ENCODE measurements around the gene SYNM. TPM values are rescaled to one million over a fixed set of nuclear protein-coding genes. Genes with fewer than 3 reads are reported as not detected.
A peak's percentile ranks its signal among the peaks of the same experiment; 100 is the strongest.

Gene SYNM
- total RNA-seq, 2 donors from 2014 or later = 5.7 to 8.2 TPM

DNA sequence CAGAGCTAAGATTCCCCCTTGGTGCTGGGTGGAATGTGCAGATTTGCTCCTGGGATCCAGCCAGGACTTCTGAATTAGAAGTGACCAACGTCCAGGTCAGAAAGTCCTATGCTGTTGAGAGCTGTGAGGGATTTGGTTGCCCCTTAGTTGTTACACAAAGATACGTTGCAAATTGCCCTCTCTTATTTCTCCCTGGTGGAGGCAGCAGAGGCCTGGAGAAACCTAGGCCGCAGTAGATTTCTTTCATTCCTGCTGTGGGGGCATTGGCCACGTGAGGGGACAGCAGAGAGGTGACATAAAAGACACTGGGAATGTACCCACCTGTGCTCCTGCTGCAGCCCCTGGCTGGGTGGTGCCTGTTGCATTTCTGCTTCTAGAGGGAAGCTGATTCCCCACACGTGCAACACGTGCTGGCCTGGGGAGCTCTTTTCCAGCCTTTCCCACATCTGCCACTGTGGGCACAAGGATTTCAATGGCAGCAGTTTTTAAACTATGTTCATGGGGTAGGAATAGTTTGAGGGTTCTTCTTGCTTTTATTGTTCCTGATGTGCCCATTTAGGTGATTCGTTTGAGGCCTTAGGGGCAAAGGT is 65.7 kb downstream of the SYNM start:
- ATAC-seq (no peak), DNase-seq (no peak)
- TF ChIP-seq POLR2A (IDR thresholded peaks at IDR 0.05) = no peak
- TF ChIP-seq, protein P1, sequence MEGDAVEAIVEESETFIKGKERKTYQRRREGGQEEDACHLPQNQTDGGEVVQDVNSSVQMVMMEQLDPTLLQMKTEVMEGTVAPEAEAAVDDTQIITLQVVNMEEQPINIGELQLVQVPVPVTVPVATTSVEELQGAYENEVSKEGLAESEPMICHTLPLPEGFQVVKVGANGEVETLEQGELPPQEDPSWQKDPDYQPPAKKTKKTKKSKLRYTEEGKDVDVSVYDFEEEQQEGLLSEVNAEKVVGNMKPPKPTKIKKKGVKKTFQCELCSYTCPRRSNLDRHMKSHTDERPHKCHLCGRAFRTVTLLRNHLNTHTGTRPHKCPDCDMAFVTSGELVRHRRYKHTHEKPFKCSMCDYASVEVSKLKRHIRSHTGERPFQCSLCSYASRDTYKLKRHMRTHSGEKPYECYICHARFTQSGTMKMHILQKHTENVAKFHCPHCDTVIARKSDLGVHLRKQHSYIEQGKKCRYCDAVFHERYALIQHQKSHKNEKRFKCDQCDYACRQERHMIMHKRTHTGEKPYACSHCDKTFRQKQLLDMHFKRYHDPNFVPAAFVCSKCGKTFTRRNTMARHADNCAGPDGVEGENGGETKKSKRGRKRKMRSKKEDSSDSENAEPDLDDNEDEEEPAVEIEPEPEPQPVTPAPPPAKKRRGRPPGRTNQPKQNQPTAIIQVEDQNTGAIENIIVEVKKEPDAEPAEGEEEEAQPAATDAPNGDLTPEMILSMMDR (IDR thresholded peaks at IDR 0.05) = peak in 1 of 7 experiments; percentile 4
- Histone ChIP-seq H3K4me1 (peaks cover 14% of the 10 kb centered on the region), H3K27me3 (no peaks in the 10 kb centered on the region), H3K9me3 (no peaks in the 10 kb centered on the region), H3K36me3 (replicated peaks in 1 of 2; ENCODE audit: insufficient read depth in 1 of 2, low read depth in 2 of 2) (peaks cover 0 to 7% of the 10 kb centered on the region in 2 donors), H3K4me3 (no peak overlapping the region), H3K27ac (peak overlapping the region in 3 of 4 donors; percentile 20 to 37 (median 20))
- WGBS, 2 donors = 73% methylated on average over 7 of the region's 7 CpGs
- intact Hi-C loops (cut with DNase I) = no loop called here

DNA sequence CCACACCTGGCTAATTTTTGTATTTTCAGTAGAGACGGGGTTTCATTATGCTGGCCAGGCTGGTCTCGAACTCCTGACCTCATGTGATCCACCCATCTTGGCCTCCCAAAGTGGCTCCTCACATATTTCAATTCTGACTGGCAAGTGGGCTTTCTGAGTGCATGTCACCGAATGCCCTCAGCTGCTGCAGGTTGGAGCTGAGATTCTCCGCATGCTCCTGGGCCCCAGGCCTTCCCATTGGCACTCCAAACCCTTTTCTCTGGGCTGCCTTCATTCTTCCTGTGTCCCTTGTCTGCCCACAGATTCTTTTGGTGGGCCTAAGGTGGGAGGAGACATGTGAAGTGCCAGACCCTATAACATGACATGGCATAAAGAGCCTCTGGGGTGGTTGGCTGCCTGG is 67.3 kb downstream of the SYNM start:
- H3K27ac ChIP-seq = no peak overlapping the region
- H3K4me1 ChIP-seq = peaks cover 14% of the 10 kb centered on the region
- no peak for TF ChIP-seq POLR2A (IDR thresholded peaks at IDR 0.05)
- TF ChIP-seq, protein P1 (IDR thresholded peaks at IDR 0.05) = no peak
- no peak for ATAC-seq
- intact Hi-C loops (cut with DNase I) = no loop called here
- DNase-seq = no peak
- H3K4me3 ChIP-seq = no peak overlapping the region
- H3K9me3 ChIP-seq = no peaks in the 10 kb centered on the region
- no peaks in the 10 kb centered on the region for H3K27me3 ChIP-seq
- WGBS, 2 donors = 97% methylated on average over 4 of the region's 4 CpGs
- H3K36me3 ChIP-seq (replicated peaks in 1 of 2; ENCODE audit: insufficient read depth in 1 of 2, low read depth in 2 of 2) = peaks cover 0 to 4% of the 10 kb centered on the region in 2 donors

DNA sequence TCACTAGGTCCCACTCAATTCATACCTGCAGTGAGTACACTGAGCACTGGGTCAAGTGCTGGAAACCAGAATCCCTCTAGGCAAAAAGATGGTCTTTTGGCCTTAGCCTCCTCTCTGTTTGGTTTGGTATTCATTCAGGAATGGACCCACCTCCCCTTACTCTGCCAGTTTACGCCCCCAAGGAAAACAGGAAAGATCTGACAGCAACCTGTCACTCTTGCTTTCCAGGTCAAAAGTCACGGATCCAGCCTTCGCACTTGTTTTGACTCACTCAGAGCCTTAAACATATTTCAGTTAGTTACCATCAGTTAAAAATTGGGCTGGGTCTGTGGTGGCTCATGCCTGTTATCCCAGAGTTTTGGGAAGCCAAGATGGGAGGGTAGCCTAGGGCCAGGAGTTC is 68.1 kb downstream of the SYNM start:
- no peak for ATAC-seq
- Histone ChIP-seq H3K27ac (no peak overlapping the region), H3K4me3 (no peak overlapping the region), H3K27me3 (no peaks in the 10 kb centered on the region), H3K4me1 (peaks cover 14% of the 10 kb centered on the region), H3K36me3 (replicated peaks in 1 of 2; ENCODE audit: insufficient read depth in 1 of 2, low read depth in 2 of 2) (peaks cover 0 to 3% of the 10 kb centered on the region in 2 donors), H3K9me3 (no peaks in the 10 kb centered on the region)
- intact Hi-C loops (cut with DNase I) = no loop called here
- 86 to 92% methylated on average over 3 of the region's 3 CpGs for WGBS, 2 donors
- no peak for DNase-seq
- TF ChIP-seq POLR2A (IDR thresholded peaks at IDR 0.05) = no peak
- TF ChIP-seq, protein P1 (IDR thresholded peaks at IDR 0.05) = no peak

DNA sequence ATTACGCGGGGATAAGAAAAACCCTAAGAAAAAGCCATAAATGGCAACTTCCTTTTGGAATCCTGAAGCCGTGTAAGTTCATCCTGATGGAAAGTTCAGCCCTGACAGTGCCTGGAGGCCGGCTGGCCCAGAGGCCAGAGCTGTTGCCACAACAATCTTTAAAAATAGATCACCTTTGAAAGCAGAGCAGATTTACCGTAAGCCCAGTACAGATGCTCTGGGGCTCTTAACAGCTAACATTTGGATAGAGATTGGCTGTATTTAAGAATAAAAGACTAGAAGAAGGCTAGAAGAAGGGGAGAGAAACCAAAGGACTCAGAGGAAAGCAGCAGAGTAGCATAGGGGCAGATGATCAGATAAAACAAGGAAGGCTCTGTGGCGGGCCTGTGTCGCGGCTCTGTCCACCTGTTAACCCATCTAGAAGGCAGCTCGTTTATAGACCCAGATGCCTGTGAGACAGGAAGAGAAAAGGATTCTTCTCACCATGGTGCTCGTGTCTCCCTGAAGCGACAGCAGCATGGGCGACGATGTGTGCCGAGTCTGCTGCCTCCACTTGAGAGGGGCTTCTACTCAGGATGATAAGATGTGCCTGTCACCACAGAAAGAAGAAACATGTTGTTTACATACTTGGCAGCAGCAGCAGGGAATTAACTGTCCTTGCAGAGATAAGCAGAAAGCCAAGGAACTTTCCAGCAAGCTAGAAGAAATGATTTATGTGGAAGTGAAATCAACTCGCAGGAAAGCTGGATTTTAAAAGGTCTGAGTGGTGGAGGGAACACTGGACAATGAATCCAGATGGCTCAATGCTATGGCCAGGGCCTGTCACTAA is 69.9 kb downstream of the SYNM start:
- Histone ChIP-seq H3K4me3 (no peak overlapping the region), H3K27me3 (no peaks in the 10 kb centered on the region), H3K36me3 (replicated peaks in 1 of 2; ENCODE audit: insufficient read depth in 1 of 2, low read depth in 2 of 2) (peaks cover 0 to 3% of the 10 kb centered on the region in 2 donors), H3K9me3 (no peaks in the 10 kb centered on the region), H3K4me1 (peaks cover 3% of the 10 kb centered on the region), H3K27ac (no peak overlapping the region)
- DNase-seq (no peak), ATAC-seq (no peak)
- TF ChIP-seq POLR2A (IDR thresholded peaks at IDR 0.05) = no peak
- TF ChIP-seq, protein P1 (IDR thresholded peaks at IDR 0.05) = no peak
- intact Hi-C loops (cut with DNase I) = no loop called here
- WGBS, 2 donors = 79 to 84% methylated on average over 15 of the region's 15 CpGs

All from body of pancreas (tissue), 4 donors.